ENCODE results near the gene ABCB1. TPM values are rescaled to one million over a fixed set of nuclear protein-coding genes. Genes with fewer than 3 reads are reported as not detected.

Gene ABCB1
- total and polyA plus RNA-seq, 9 of the 15 experiments (the other 6 are each of a cell fraction or from before 2014, with no cell fraction given): 0.03 to 0.86 (median 0.52) TPM

DNA sequence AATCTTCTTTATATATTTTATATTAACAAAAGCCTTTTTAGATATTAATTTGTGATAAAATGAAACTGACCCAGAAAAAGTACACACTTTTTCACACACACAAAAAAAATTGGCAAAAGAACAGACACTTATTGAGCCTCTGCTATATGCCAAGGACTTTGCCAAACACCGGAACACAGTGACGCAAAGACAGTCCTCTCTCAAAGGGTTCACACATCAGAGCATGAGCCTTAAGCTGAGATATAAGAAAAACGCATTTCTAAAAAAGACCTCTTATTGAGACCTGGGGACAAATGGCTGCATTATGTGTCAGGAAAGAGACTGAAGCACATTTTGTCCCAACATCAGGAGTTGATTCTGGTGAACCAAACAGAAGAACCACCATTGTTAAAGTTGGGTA lies 101.2 kb downstream of the ABCB1 start:
- 2% methylated on average over 3 of the region's 3 CpGs for WGBS (ENCODE audit: insufficient coverage, low coverage, missing lambda C conversion rate)
- ATAC-seq: no peak
- TF ChIP-seq MCM3 (IDR thresholded peaks at IDR 0.05): no peak
- TF ChIP-seq, protein P1, sequence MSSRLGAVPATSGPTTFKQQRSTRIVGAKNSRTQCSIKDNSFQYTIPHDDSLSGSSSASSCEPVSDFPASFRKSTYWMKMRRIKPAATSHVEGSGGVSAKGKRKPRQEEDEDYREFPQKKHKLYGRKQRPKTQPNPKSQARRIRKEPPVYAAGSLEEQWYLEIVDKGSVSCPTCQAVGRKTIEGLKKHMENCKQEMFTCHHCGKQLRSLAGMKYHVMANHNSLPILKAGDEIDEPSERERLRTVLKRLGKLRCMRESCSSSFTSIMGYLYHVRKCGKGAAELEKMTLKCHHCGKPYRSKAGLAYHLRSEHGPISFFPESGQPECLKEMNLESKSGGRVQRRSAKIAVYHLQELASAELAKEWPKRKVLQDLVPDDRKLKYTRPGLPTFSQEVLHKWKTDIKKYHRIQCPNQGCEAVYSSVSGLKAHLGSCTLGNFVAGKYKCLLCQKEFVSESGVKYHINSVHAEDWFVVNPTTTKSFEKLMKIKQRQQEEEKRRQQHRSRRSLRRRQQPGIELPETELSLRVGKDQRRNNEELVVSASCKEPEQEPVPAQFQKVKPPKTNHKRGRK (tag; IDR thresholded peaks at IDR 0.05): no peak
- TF ChIP-seq ARID1B (IDR thresholded peaks at IDR 0.05): no peak
- TF ChIP-seq TBP (optimal IDR thresholded peaks at IDR 0.05; ENCODE audit: low read depth, low read length): no peak
- TF ChIP-seq, protein P2, sequence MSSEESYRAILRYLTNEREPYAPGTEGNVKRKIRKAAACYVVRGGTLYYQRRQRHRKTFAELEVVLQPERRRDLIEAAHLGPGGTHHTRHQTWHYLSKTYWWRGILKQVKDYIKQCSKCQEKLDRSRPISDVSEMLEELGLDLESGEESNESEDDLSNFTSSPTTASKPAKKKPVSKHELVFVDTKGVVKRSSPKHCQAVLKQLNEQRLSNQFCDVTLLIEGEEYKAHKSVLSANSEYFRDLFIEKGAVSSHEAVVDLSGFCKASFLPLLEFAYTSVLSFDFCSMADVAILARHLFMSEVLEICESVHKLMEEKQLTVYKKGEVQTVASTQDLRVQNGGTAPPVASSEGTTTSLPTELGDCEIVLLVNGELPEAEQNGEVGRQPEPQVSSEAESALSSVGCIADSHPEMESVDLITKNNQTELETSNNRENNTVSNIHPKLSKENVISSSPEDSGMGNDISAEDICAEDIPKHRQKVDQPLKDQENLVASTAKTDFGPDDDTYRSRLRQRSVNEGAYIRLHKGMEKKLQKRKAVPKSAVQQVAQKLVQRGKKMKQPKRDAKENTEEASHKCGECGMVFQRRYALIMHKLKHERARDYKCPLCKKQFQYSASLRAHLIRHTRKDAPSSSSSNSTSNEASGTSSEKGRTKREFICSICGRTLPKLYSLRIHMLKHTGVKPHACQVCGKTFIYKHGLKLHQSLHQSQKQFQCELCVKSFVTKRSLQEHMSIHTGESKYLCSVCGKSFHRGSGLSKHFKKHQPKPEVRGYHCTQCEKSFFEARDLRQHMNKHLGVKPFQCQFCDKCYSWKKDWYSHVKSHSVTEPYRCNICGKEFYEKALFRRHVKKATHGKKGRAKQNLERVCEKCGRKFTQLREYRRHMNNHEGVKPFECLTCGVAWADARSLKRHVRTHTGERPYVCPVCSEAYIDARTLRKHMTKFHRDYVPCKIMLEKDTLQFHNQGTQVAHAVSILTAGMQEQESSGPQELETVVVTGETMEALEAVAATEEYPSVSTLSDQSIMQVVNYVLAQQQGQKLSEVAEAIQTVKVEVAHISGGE (CRISPR knock-in tag; IDR thresholded peaks at IDR 0.05): no peak
- TF ChIP-seq, protein P3, sequence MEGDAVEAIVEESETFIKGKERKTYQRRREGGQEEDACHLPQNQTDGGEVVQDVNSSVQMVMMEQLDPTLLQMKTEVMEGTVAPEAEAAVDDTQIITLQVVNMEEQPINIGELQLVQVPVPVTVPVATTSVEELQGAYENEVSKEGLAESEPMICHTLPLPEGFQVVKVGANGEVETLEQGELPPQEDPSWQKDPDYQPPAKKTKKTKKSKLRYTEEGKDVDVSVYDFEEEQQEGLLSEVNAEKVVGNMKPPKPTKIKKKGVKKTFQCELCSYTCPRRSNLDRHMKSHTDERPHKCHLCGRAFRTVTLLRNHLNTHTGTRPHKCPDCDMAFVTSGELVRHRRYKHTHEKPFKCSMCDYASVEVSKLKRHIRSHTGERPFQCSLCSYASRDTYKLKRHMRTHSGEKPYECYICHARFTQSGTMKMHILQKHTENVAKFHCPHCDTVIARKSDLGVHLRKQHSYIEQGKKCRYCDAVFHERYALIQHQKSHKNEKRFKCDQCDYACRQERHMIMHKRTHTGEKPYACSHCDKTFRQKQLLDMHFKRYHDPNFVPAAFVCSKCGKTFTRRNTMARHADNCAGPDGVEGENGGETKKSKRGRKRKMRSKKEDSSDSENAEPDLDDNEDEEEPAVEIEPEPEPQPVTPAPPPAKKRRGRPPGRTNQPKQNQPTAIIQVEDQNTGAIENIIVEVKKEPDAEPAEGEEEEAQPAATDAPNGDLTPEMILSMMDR (IDR thresholded peaks at IDR 0.05 in 2 of 3, conservative IDR thresholded peaks at IDR 0.05 in 1 of 3; ENCODE audit: insufficient read depth in 2 of 3, low read depth in 1 of 3, low read length in 3 of 3): no peak
- TF ChIP-seq, protein P4, sequence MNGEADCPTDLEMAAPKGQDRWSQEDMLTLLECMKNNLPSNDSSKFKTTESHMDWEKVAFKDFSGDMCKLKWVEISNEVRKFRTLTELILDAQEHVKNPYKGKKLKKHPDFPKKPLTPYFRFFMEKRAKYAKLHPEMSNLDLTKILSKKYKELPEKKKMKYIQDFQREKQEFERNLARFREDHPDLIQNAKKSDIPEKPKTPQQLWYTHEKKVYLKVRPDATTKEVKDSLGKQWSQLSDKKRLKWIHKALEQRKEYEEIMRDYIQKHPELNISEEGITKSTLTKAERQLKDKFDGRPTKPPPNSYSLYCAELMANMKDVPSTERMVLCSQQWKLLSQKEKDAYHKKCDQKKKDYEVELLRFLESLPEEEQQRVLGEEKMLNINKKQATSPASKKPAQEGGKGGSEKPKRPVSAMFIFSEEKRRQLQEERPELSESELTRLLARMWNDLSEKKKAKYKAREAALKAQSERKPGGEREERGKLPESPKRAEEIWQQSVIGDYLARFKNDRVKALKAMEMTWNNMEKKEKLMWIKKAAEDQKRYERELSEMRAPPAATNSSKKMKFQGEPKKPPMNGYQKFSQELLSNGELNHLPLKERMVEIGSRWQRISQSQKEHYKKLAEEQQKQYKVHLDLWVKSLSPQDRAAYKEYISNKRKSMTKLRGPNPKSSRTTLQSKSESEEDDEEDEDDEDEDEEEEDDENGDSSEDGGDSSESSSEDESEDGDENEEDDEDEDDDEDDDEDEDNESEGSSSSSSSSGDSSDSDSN (IDR thresholded peaks at IDR 0.05; ENCODE audit: borderline replicate concordance in 1 of 2, low read depth in 2 of 2, low read length in 2 of 2): no peak
- no peak for TF ChIP-seq RBM25 (IDR thresholded peaks at IDR 0.05; ENCODE audit: low read depth, low read length, severe bottlenecking)

More for the DNA sequence above, 101.2 kb downstream of the ABCB1 start:
- FAIRE-seq (no peak), DNase-seq (ENCODE audit: extremely low read depth in 1 of 4, low spot score in 3 of 4) (no peak)
- POLR2A ChIA-PET: no interaction called here
- in situ Hi-C loops (cut with MboI) (no loop called here), intact Hi-C loops (cut with micrococcal nuclease) (no loop called here)
- Histone ChIP-seq H3K27me3 (ENCODE audit: control insufficient read depth in 2 of 2, insufficient read depth in 2 of 2, low read length in 2 of 2) (no peaks in the 10 kb centered on the region), H3K9ac (ENCODE audit: insufficient read depth in 1 of 2, low read depth in 2 of 2, low read length in 2 of 2) (no peak overlapping the region), H3K27ac (ENCODE audit: extremely low read depth, low read depth, low read length) (no peak overlapping the region), H3K36me3 (ENCODE audit: control insufficient read depth, insufficient read depth, low read length) (no peaks in the 10 kb centered on the region), H3K4me1 (replicated peaks in 1 of 2; ENCODE audit: control insufficient read depth in 2 of 2, insufficient read depth in 2 of 2, low read length in 2 of 2) (no peaks in the 10 kb centered on the region), H3K9me1 (ENCODE audit: control insufficient read depth, insufficient read depth, low read length) (no peaks in the 10 kb centered on the region), H3K9me3 (replicated peaks; ENCODE audit: control insufficient read depth, insufficient read depth, low read depth, low read length) (no peaks in the 10 kb centered on the region), H4K20me1 (replicated peaks; ENCODE audit: control insufficient read depth, insufficient read depth, low read length) (no peaks in the 10 kb centered on the region), H3K79me2 (ENCODE audit: control insufficient read depth, insufficient read depth, low read length) (no peaks in the 10 kb centered on the region), H2AFZ (ENCODE audit: low read depth, low read length) (no peak overlapping the region), H3K4me3 (no peak overlapping the region), H3K4me2 (ENCODE audit: insufficient read depth, low read length) (no peak overlapping the region)
- CTCF ChIA-PET (ENCODE audit: low intra/inter-chr PET ratio): no interaction called here
- BruUV-seq (replicated peaks): no TSS peak

Measured in K562 (cell line).